Endothelial cell of umbilical vein (primary cell): Measurements from ENCODE around the gene OPTN. TPM values are rescaled to one million over a fixed set of nuclear protein-coding genes. Genes with fewer than 3 reads are reported as not detected.

Experiments used
- BruUV-seq: library from RNA; stranded (reverse); fragments of 400-500 nt; replicated peaks from 2 replicates; lab custom pipeline; 2021; lab: Mats Ljungman, UMichigan
- CTCF ChIA-PET: fragments of 300-600, 350-600 bp; sonication (Branson Sonifier 250); formaldehyde crosslinking; loops from one replicate; lab custom pipeline; 2021; ENCODE audit warnings: antibody characterized with exemption, inconsistent platforms; lab: Charles Lee
- POLR2A ChIA-PET: fragments of 300-600, 350-600 bp; sonication (Branson Sonifier 250); formaldehyde crosslinking; loops from one replicate; lab custom pipeline; 2021; ENCODE audit warnings: antibody characterized with exemption, inconsistent platforms; lab: Charles Lee
- DNase-seq: peaks from one replicate; pipeline ENCODE4 v3.0.0-alpha.2; 2011; ENCODE audit warnings: low read depth, low spot score
- FAIRE-seq: peaks from 2 replicates; lab custom pipeline; 2011; peaks lifted over from hg19 to GRCh38; lab: Jason Lieb, UNC
- H2AFZ ChIP-seq: 2 replicates; pipeline ENCODE4 v1.6.0; 2012; ENCODE audit warnings: low read depth, low read length, control low read depth, inconsistent platforms
- H3K27ac ChIP-seq: 2 replicates; pipeline ENCODE4 v1.5.1; 2011; ENCODE audit warnings: low read depth, mild to moderate bottlenecking, control low read depth, low read length, moderate library complexity; ENCODE audit not compliant: insufficient read depth
- H3K27me3 ChIP-seq, 2 experiments: 2 replicates each; pipeline versions ENCODE4 v1.6.0 to v1.6.1; 2011; ENCODE audit warnings: low read length in 2 of 2, mixed read lengths in 1 of 2; ENCODE audit not compliant: control insufficient read depth in 2 of 2, insufficient read depth in 2 of 2
- H3K36me3 ChIP-seq, 2 experiments: 2 replicates in 1 of 2; 3 replicates in 1 of 2; pipeline ENCODE4 v1.5.1; 2011; ENCODE audit warnings: low read length in 2 of 2, mild to moderate bottlenecking in 1 of 2, moderate library complexity in 1 of 2; ENCODE audit not compliant: control insufficient read depth in 2 of 2, insufficient read depth in 2 of 2; ENCODE audit errors: extremely low read depth in 1 of 2
- H3K4me1 ChIP-seq: 3 replicates; pipeline ENCODE4 v1.5.1; 2011; ENCODE audit warnings: mild to moderate bottlenecking, low read length; ENCODE audit not compliant: control insufficient read depth, insufficient read depth; ENCODE audit errors: extremely low read depth
- H3K4me2 ChIP-seq: 2 replicates; pipeline ENCODE4 v1.6.1; 2011; ENCODE audit warnings: low read length, control low read depth, mixed read lengths; ENCODE audit not compliant: insufficient read depth
- H3K4me3 ChIP-seq, 3 experiments: fragments of 200-600 bp in 1 of 3; sonication (generic), shearing (Covaris generic) in 1 of 3; replicated peaks in 1 of 3; 2 replicates each; pipeline ENCODE4 v1.5.1; 2011 to 2016; ENCODE audit warnings: control low read depth in 3 of 3, low read length in 3 of 3, mild to moderate bottlenecking in 2 of 3, inconsistent platforms in 1 of 3, low read depth in 1 of 3, moderate library complexity in 1 of 3; ENCODE audit not compliant: insufficient read depth in 1 of 3
- H3K79me2 ChIP-seq: 2 replicates; pipeline ENCODE4 v1.6.0; 2012; ENCODE audit warnings: low read length, inconsistent platforms; ENCODE audit not compliant: control insufficient read depth, insufficient read depth
- H3K9ac ChIP-seq: replicated peaks from 2 replicates; pipeline ENCODE3; 2011; ENCODE audit warnings: low read length, control low read depth; ENCODE audit not compliant: insufficient read depth; ENCODE audit errors: extremely low read depth
- H3K9me1 ChIP-seq: replicated peaks from 3 replicates; pipeline ENCODE4 v1.6.0; 2011; ENCODE audit warnings: mild to moderate bottlenecking, low read length; ENCODE audit not compliant: control insufficient read depth, insufficient read depth; ENCODE audit errors: extremely low read depth
- H3K9me3 ChIP-seq: replicated peaks from 2 replicates; pipeline ENCODE4 v1.5.1; 2012; ENCODE audit warnings: low read length, inconsistent platforms; ENCODE audit not compliant: control insufficient read depth, insufficient read depth
- H4K20me1 ChIP-seq: replicated peaks from 2 replicates; pipeline ENCODE3; 2011; ENCODE audit warnings: mild to moderate bottlenecking, low read length; ENCODE audit not compliant: control insufficient read depth, insufficient read depth; ENCODE audit errors: extremely low read depth
- CTCF ChIP-seq, 2 donors: IDR thresholded peaks; 1 replicate in 1 of 2; 2 replicates in 1 of 2; pipeline ENCODE4 v1.5.1; 2011; ENCODE audit warnings: low read length in 2 of 2, mild to moderate bottlenecking in 2 of 2, moderate library complexity in 2 of 2, control low read depth in 1 of 2, inconsistent platforms in 1 of 2, low read depth in 1 of 2; ENCODE audit not compliant: insufficient read depth in 1 of 2; ENCODE audit errors: extremely low read depth in 1 of 2
- EZH2 ChIP-seq: IDR thresholded peaks from 2 replicates; pipeline ENCODE4 v1.6.1; 2012; ENCODE audit warnings: borderline replicate concordance, low read depth, mild to moderate bottlenecking, moderate library complexity, low read length, inconsistent platforms; ENCODE audit not compliant: severe bottlenecking
- MAX ChIP-seq: IDR thresholded peaks from 2 replicates; pipeline ENCODE4 v1.6.1; 2011; ENCODE audit not compliant: insufficient read depth, insufficient read length
- POLR2AphosphoS5 ChIP-seq: IDR thresholded peaks from 2 replicates; pipeline ENCODE4 v1.6.1; 2012; ENCODE audit warnings: low read depth, mild to moderate bottlenecking, control low read depth, low read length, moderate library complexity; ENCODE audit not compliant: insufficient read depth
- dilution Hi-C: fragments of 300-500 bp; cut with MboI; formaldehyde crosslinking; loops from one replicate; pipeline ENCODE4 v1.15.0; 2019; ENCODE audit warnings: low sequenced_read_pairs; ENCODE audit not compliant: extremely low pct_ligation_motif_present
- intact Hi-C: fragments of 100-400 bp; cut with micrococcal nuclease; formaldehyde crosslinking; loops from one replicate; pipeline ENCODE4 v1.10.0; 2022
- polyA plus RNA-seq, 4 experiments: library from polyadenylated mRNA; depleted of rRNA in 3 of 4; stranded (reverse) in 3 of 4; unstranded in 1 of 4; fragments of >200 nt; gene quantifications; 2 replicates each; pipeline versions ENCODE4 v1.2.1 to v1.2.3, GENCODE V29; 2011 to 2012; ENCODE audit warnings: missing spikeins in 1 of 4
- total RNA-seq: library from RNA; stranded (reverse); gene quantifications from 2 replicates; pipeline ENCODE4 v1.2.3, GENCODE V29; 2021

OPTN gene
- total and polyA plus RNA-seq, 2 donors (not counting 3 experiments of a cell fraction or from before 2014, with no cell fraction given) = 22.7 to 94.2 TPM

GRCh38 chr10:13100349-13101294 lies 659 bp downstream of the OPTN start:
- Histone ChIP-seq H3K4me1 (peaks cover 9% of the 10 kb centered on the region), H3K4me2 (peak overlapping the region; percentile 86), H3K9me1 (no peaks in the 10 kb centered on the region), H3K9me3 (no peaks in the 10 kb centered on the region), H3K27ac (peak overlapping the region; percentile 66), H3K27me3 (no peaks in the 10 kb centered on the region), H4K20me1 (no peaks in the 10 kb centered on the region), H3K9ac (peak overlapping the region; percentile 88), H2AFZ (peak overlapping the region; percentile 95), H3K79me2 (peaks cover 18% of the 10 kb centered on the region), H3K36me3 (no peaks in the 10 kb centered on the region), H3K4me3 (peak overlapping the region; percentile 71 to 92 (median 91))
- ChIA-PET CTCF (interaction anchor here (0.6 to 2.9 kb wide), 19 partner anchors 8 to 1318 kb away, joined by 3 to 26 read pairs (median 4); no protein-coding TSS in a partner anchor), POLR2A (no interaction called here)
- DNase-seq (peak; percentile 53), FAIRE-seq (peak; percentile 44)
- BruUV-seq = TSS peak; percentile 48
- intact Hi-C loops = loop anchor here (1.0 kb wide), 2 partner anchors 61 to 255 kb away; partner anchors contain the start of gene MCM10
- dilution Hi-C loops = no loop called here
- TF ChIP-seq MAX = no peak
- no peak for TF ChIP-seq CTCF (IDR thresholded peaks at IDR 0.05; ENCODE audit: extremely low read depth in 1 of 2, insufficient read depth in 1 of 2, low read depth in 1 of 2, low read length in 2 of 2)
- no peak for TF ChIP-seq POLR2AphosphoS5
- no peak for TF ChIP-seq EZH2
